Coronary artery (tissue), 2 donors: ENCODE data around the gene CLBA1.

Source experiments
- DNase-seq: peaks from one replicate; pipeline ENCODE4 v3.0.0-alpha.2; 2017; ENCODE audit warnings: low spot score
- H3K27ac ChIP-seq, 2 donors: fragments of 200-600 bp; sonication (generic); one replicate each; pipeline ENCODE4 v1.5.1; 2016 to 2019
- H3K4me3 ChIP-seq: fragments of 200-600 bp; sonication (generic); 2 replicates; pipeline ENCODE4 v1.5.1; 2016; ENCODE audit warnings: mild to moderate bottlenecking, moderate library complexity
- CTCF ChIP-seq: fragments of 200-600 bp; sonication (generic); IDR thresholded peaks from one replicate; pipeline ENCODE4 v1.5.1; 2019; ENCODE audit warnings: antibody characterized with exemption

CLBA1 gene

DNA sequence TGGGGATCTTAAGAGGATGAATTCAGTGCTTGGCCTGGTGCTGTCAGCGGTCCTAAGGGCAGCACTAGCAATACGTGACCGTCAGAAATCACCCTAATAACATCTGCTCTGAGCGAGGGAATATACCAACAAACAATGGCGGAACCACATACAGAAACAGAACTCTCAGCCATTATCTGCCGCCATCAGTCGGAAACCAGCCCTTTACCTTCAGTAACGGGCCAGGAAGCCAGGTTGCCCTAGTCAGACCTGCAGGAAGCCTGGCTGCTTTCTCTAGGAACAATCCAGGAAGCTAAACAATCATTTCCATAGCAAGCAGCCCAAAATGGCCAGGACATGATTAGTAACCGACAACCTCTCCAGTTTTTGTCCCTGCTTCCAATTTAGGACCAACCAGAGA is 29.7 kb downstream of the CLBA1 start:
- no peak for DNase-seq
- no peak for TF ChIP-seq CTCF
- no peak overlapping the region for H3K4me3 ChIP-seq
- no peak overlapping the region for H3K27ac ChIP-seq

DNA sequence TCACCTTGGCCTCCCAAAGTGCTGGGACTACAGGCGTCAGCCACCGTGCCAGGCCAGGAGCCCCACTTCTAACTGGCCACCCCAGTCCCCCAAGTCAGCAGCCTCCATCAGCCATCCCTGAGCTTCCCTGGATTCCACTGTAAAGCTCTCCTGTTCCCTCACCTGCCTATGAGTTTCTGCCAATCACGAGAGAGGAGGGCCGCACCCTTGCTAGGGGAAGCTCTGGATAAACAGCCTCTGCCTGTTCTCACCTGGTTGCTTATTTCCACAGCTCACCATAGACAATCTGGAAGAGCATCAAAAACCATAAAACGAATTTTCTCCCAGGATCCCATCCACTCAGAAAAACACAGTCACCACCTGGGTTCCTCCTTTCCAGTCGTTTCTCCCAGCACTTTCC is 30.3 kb downstream of the CLBA1 start:
- TF ChIP-seq CTCF: no peak
- Histone ChIP-seq H3K27ac (no peak overlapping the region), H3K4me3 (no peak overlapping the region)
- no peak for DNase-seq

GRCh38 chr14:105018414-105018813 is 32.8 kb downstream of the CLBA1 start:
- H3K27ac ChIP-seq: no peak overlapping the region
- no peak for DNase-seq
- H3K4me3 ChIP-seq: no peak overlapping the region
- no peak for TF ChIP-seq CTCF

- no peak for DNase-seq
- no peak for TF ChIP-seq CTCF
- Histone ChIP-seq H3K27ac (peak overlapping the region; percentile 36 to 74), H3K4me3 (peak overlapping the region; percentile 88)
Observed at GRCh38 chr14:105019861-105020814, 34.5 kb downstream of the CLBA1 start.

- Histone ChIP-seq H3K4me3 (peak within 1 kb of the TSS; percentile 88), H3K27ac (peak within 1 kb of the TSS; percentile 64 to 74)
- TF ChIP-seq CTCF: no peak
- DNase-seq: peak; percentile 97
Observed at GRCh38 chr14:105020815-105021655, 35.4 kb downstream of the CLBA1 start, which contains the start of gene CDCA4. TSS of gene CDCA4 (minus strand) at chr14:105021083. CDS start at chr14:105011929, 9,154 bp downstream.

- DNase-seq: no peak
- peak overlapping the region; percentile 64 to 67 for H3K27ac ChIP-seq
- H3K4me3 ChIP-seq: peak overlapping the region; percentile 71
- TF ChIP-seq CTCF: no peak
Observed at GRCh38 chr14:105021656-105022275, 36.2 kb downstream of the CLBA1 start.
